SU-DHL-6 (cell line): ENCODE results near the gene ACAA2.
"Not testable (repeated sequence)": the region's sequence is repeated elsewhere in the genome, so short reads cannot be mapped to it uniquely, and the experiment has no call there.

Experiments used
- H2AFZ ChIP-seq: fragments of 200-600 bp; sonication (generic); 2 replicates; pipeline ENCODE4 v1.6.1; 2014; ENCODE audit warnings: low read depth, mild to moderate bottlenecking, moderate library complexity, mixed read lengths, antibody characterized with exemption, low read length; ENCODE audit not compliant: severe bottlenecking
- H3F3A ChIP-seq: fragments of 200-600 bp; shearing (Covaris generic); 2 replicates; pipeline ENCODE4 v1.6.0; 2016; ENCODE audit warnings: antibody characterized with exemption, mild to moderate bottlenecking; ENCODE audit not compliant: insufficient read depth
- H3K27ac ChIP-seq: fragments of 200-600 bp; sonication (generic); 2 replicates; pipeline ENCODE4 v1.5.1; 2016; ENCODE audit warnings: low read depth, mild to moderate bottlenecking, low read length, moderate library complexity, mixed read lengths
- H3K27me3 ChIP-seq: fragments of 200-600 bp; sonication (generic), shearing (Covaris generic); 2 replicates; pipeline ENCODE4 v1.6.0; 2014; ENCODE audit warnings: mild to moderate bottlenecking, low read length
- H3K36me3 ChIP-seq: fragments of 200-600 bp; sonication (generic); 2 replicates; pipeline ENCODE4 v1.6.1; 2014; ENCODE audit warnings: mild to moderate bottlenecking, low read length, mixed read lengths
- H3K4me2 ChIP-seq: fragments of 300-600, 200-600 bp; shearing (Covaris generic), sonication (generic); 2 replicates; pipeline ENCODE4 v1.6.0; 2014; ENCODE audit warnings: low read length, low read depth, mild to moderate bottlenecking; ENCODE audit not compliant: poor library complexity, severe bottlenecking
- H3K4me3 ChIP-seq: fragments of 200-600 bp; sonication (generic); 2 replicates; pipeline ENCODE4 v1.5.1; 2014; ENCODE audit warnings: antibody characterized with exemption, low read length, mild to moderate bottlenecking, mixed read lengths; ENCODE audit not compliant: insufficient read depth, poor library complexity, severe bottlenecking
- H3K79me2 ChIP-seq: fragments of 200-600 bp; sonication (generic); 2 replicates; pipeline ENCODE4 v1.6.1; 2014; ENCODE audit warnings: mild to moderate bottlenecking, low read length, moderate library complexity; ENCODE audit not compliant: insufficient read depth
- H3K9ac ChIP-seq: fragments of 200-600 bp; sonication (generic); 2 replicates; pipeline ENCODE4 v1.7.0; 2014; ENCODE audit warnings: mild to moderate bottlenecking, low read length
- H3K9me2 ChIP-seq: fragments of 200-600 bp; sonication (generic); replicated peaks from 2 replicates; pipeline ENCODE4 v1.6.1; 2014; ENCODE audit warnings: low read length; ENCODE audit not compliant: insufficient read depth
- H3K9me3 ChIP-seq: fragments of 200-600 bp; sonication (generic); 2 replicates; pipeline ENCODE4 v1.6.1; 2014; ENCODE audit warnings: low read length, mixed read lengths; ENCODE audit not compliant: insufficient read depth
- H4K20me1 ChIP-seq: fragments of 200-600 bp; sonication (generic); 2 replicates; pipeline ENCODE4 v1.6.1; 2014; ENCODE audit warnings: low read depth, mild to moderate bottlenecking, antibody characterized with exemption, low read length, moderate library complexity, mixed read lengths
- EZH2phosphoT487 ChIP-seq: fragments of 200-600 bp; sonication (generic), shearing (Covaris generic); conservative IDR thresholded peaks from 2 replicates; pipeline ENCODE4 v1.6.1; 2018; ENCODE audit warnings: mild to moderate bottlenecking, antibody characterized with exemption, low read length, moderate library complexity, mixed read lengths
- TF ChIP-seq, protein P1 (sequence below): fragments of 200-600 bp; sonication (generic); IDR thresholded peaks from one replicate; pipeline ENCODE4 v1.5.1; 2017; ENCODE audit warnings: antibody characterized with exemption, mild to moderate bottlenecking, low read length, moderate library complexity; ENCODE audit not compliant: insufficient read depth, poor library complexity, severe bottlenecking

The ACAA2 gene

DNA sequence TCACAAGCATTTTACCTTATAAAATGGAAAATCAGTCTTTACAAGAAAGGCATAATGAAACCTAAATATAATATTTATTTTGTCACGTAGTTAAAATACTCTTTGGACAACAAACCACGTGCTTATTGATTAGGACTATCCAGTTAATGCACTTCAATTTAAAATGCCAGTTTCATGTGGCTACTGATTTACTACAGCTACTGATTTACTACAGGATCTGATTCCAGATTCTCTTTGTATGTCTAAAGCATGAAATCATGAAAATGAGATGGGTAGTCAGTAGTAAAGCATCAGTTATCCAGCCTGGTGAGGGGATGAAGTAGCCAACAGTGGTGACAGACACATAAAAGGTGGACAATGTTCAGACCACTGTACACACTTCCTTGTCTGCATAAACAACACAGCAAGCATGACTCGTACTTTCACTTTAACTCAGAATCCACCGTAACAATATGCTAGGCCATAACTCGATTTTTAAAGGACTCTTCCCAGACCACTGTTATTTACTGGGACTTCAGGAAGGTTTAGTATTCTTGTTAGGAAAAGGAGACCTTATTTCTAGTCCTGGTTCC, 24.9 kb downstream of the ACAA2 start:
- Histone ChIP-seq H3K4me2 (no peak overlapping the region), H2AFZ (no peak overlapping the region), H3K9ac (no peak overlapping the region), H4K20me1 (no peaks in the 10 kb centered on the region), H3K79me2 (no peaks in the 10 kb centered on the region), H3K27ac (no peak overlapping the region), H3K9me3 (no peaks in the 10 kb centered on the region), H3K9me2 (no peaks in the 10 kb centered on the region), H3K36me3 (peaks cover 47% of the 10 kb centered on the region), H3F3A (0 out of 2 replicates have a peak, but pooled peaks cover 3% of the 10 kb centered on the region), H3K27me3 (no peaks in the 10 kb centered on the region), H3K4me3 (no peak overlapping the region)
- TF ChIP-seq, protein P1, sequence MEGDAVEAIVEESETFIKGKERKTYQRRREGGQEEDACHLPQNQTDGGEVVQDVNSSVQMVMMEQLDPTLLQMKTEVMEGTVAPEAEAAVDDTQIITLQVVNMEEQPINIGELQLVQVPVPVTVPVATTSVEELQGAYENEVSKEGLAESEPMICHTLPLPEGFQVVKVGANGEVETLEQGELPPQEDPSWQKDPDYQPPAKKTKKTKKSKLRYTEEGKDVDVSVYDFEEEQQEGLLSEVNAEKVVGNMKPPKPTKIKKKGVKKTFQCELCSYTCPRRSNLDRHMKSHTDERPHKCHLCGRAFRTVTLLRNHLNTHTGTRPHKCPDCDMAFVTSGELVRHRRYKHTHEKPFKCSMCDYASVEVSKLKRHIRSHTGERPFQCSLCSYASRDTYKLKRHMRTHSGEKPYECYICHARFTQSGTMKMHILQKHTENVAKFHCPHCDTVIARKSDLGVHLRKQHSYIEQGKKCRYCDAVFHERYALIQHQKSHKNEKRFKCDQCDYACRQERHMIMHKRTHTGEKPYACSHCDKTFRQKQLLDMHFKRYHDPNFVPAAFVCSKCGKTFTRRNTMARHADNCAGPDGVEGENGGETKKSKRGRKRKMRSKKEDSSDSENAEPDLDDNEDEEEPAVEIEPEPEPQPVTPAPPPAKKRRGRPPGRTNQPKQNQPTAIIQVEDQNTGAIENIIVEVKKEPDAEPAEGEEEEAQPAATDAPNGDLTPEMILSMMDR = no peak
- TF ChIP-seq EZH2phosphoT487 = no peak

DNA sequence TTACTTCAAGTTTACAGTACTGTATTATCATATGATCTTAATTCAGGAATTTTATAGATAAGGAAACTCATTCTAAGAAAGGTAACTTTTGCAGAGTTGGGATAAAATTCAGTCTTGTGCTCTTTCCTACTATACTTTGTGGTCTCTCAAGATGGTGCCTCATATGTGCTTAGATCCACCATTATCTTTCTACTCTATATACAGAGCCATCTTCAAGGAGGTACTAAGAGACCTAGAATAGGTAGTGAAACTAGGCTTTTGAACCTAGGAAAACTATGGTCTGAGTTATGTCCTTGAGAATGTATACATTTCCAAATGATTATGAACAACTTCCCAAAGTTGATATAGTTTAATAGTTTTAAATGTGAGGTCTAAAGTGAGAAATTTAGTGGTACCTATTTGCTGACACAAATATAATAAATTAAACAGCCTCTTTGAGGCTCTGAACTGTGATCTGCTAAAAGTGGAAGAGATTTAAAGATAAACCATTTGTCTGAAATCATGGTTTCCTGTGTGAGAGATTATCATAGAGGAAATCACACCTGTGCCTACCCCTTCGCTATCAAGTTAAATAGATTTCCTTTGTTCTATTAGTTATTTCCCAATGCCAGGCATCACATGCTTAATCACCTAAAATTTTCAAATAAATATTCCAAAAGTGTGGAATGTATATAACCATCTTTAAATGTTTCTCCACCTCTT, 27.2 kb downstream of the ACAA2 start:
- Histone ChIP-seq H3K4me2 (no peak overlapping the region), H3K36me3 (peaks cover 35% of the 10 kb centered on the region)

DNA sequence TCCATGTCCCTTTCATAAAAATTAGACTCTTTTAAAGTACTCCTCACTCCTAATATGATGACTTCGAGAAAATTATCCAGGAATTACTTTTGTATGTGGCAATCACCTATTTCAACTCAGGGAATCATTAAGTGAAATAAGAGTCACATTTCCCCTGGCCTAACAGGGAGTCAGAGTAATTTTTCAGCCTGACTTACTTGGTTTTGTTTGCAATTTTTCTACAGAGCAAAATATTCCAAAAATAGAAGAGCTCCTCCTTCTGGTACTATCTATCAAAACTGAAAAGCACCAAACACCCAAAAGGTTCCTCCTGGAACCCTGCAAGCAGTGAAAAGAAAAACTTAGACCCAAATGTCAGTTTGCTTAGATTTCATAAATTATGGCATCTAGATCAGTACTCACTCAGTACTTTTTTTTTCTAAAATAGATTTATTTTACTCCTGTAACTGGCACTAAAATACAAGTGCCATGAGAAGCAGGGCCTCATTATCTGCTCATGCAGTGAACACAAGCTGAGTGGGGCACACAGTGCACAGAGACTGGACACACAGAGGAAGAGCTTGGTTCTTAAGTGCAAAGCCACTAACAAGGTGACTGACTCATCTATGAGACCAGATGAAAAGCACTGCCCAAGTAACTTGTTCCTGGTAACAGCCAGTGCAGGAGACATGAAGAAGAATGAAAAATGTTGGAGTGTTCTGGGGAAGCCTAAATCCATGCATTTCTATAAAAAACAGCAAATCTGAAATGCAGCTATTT, 28.7 kb downstream of the ACAA2 start:
- Histone ChIP-seq H3K4me3 (no peak overlapping the region), H3K9ac (no peak overlapping the region), H2AFZ (no peak overlapping the region), H3K27me3 (no peaks in the 10 kb centered on the region), H4K20me1 (no peaks in the 10 kb centered on the region), H3K9me3 (no peaks in the 10 kb centered on the region), H3K79me2 (no peaks in the 10 kb centered on the region), H3K9me2 (no peaks in the 10 kb centered on the region), H3K27ac (no peak overlapping the region), H3K4me2 (no peak overlapping the region), H3F3A (0 out of 2 replicates have a peak, but pooled peaks cover 3% of the 10 kb centered on the region), H3K36me3 (peaks cover 22% of the 10 kb centered on the region)
- TF ChIP-seq EZH2phosphoT487 = no peak
- TF ChIP-seq, protein P1 = no peak

More for the DNA sequence above, 27.2 kb downstream of the ACAA2 start:
- Histone ChIP-seq H3K4me3 (no peak overlapping the region), H3K27ac (no peak overlapping the region), H3K9me3 (no peaks in the 10 kb centered on the region), H3K79me2 (no peaks in the 10 kb centered on the region), H3K9ac (no peak overlapping the region), H3K9me2 (no peaks in the 10 kb centered on the region), H3K27me3 (no peaks in the 10 kb centered on the region), H4K20me1 (no peaks in the 10 kb centered on the region), H3F3A (0 out of 2 replicates have a peak, but pooled peaks cover 3% of the 10 kb centered on the region), H2AFZ (no peak overlapping the region)
- no peak for TF ChIP-seq EZH2phosphoT487
- TF ChIP-seq, protein P1 = no peak

DNA sequence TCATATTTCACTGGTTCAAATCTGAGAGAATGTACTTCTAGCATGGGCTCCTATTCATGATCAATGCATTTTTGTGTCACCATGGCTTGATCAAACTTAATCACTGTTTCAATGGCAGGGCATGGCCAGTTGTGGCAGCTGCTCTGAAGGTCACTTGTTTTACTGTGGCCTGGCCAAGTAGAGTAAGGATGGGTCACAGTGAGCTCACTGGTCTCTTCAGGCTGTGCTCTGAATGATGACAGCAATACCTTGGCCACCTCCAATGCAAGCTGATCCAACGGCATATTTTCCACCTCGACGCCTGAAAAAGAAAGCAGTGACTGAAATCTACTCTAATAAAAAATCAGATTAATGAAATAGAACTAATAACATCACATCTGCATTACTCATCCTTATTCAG, 29.7 kb downstream of the ACAA2 start:
- H3K27me3 ChIP-seq, H3K27ac ChIP-seq, H4K20me1 ChIP-seq, H3F3A ChIP-seq, H3K9ac ChIP-seq, H3K4me2 ChIP-seq, H3K9me2 ChIP-seq, H3K9me3 ChIP-seq, H3K4me3 ChIP-seq, H2AFZ ChIP-seq, H3K79me2 ChIP-seq: not testable (repeated sequence)
- peaks cover 22% of the 10 kb centered on the region for H3K36me3 ChIP-seq
